Chondrocyte (in vitro differentiated cells): ENCODE data around the gene WIPF2. TPM values are rescaled to one million over a fixed set of nuclear protein-coding genes. Genes with fewer than 3 reads are reported as not detected.

Experiments
- DNase-seq: peaks from one replicate; pipeline ENCODE4 v3.0.0; 2021; ENCODE audit warnings: mixed read lengths, low spot score
- H3K27ac Mint-ChIP-seq: one replicate; pipeline ENCODE4 v1.8.0; 2021; ENCODE audit warnings: mild to moderate bottlenecking, moderate library complexity, mixed read lengths; ENCODE audit not compliant: unreplicated experiment
- H3K27me3 Mint-ChIP-seq: 2 replicates; pipeline ENCODE4 v1.8.0; 2021; ENCODE audit warnings: low read depth, mixed read lengths
- H3K36me3 Mint-ChIP-seq: 2 replicates; pipeline ENCODE4 v1.8.0; 2021; ENCODE audit warnings: low read depth, mixed read lengths
- H3K4me1 Mint-ChIP-seq: 2 replicates; pipeline ENCODE4 v1.8.0; 2021; ENCODE audit warnings: low read depth, mild to moderate bottlenecking, mixed read lengths
- H3K4me3 Mint-ChIP-seq: one replicate; pipeline ENCODE4 v1.8.0; 2021; ENCODE audit warnings: mild to moderate bottlenecking, moderate library complexity, mixed read lengths; ENCODE audit not compliant: unreplicated experiment
- H3K9me3 Mint-ChIP-seq: 2 replicates; pipeline ENCODE4 v1.8.0; 2021; ENCODE audit warnings: low read depth, mixed read lengths
- CTCF ChIP-seq: fragments of 200-600 bp; sonication (generic); IDR thresholded peaks from 2 replicates; pipeline ENCODE4 v1.5.0; 2021; ENCODE audit warnings: antibody characterized with exemption, mild to moderate bottlenecking, moderate library complexity
- total RNA-seq: library from RNA; stranded (reverse); gene quantifications from 3 replicates; pipeline ENCODE4 v1.2.1, GENCODE V29; 2021

Gene WIPF2
- total RNA-seq, 1 donor from 2014 or later: 28.3 TPM

GRCh38 chr17:40265337-40265736 lies 46.2 kb downstream of the WIPF2 start:
- no peaks in the 10 kb centered on the region for H3K27me3 Mint-ChIP-seq
- no peak for DNase-seq

GRCh38 chr17:40266882-40267281 lies 47.8 kb downstream of the WIPF2 start:
- TF ChIP-seq CTCF: no peak
- Mint-ChIP-seq H3K4me3 (no peak overlapping the region), H3K9me3 (no peaks in the 10 kb centered on the region), H3K27me3 (no peaks in the 10 kb centered on the region), H3K36me3 (peaks cover 15% of the 10 kb centered on the region), H3K4me1 (no peaks in the 10 kb centered on the region), H3K27ac (no peak overlapping the region)
- no peak for DNase-seq

More at GRCh38 chr17:40265337-40265736, 46.2 kb downstream of the WIPF2 start:
- Mint-ChIP-seq H3K36me3 (peaks cover 17% of the 10 kb centered on the region), H3K4me1 (peaks cover 5% of the 10 kb centered on the region), H3K9me3 (no peaks in the 10 kb centered on the region), H3K27ac (no peak overlapping the region), H3K4me3 (no peak overlapping the region)
- TF ChIP-seq CTCF: no peak

- Mint-ChIP-seq H3K4me1 (no peaks in the 10 kb centered on the region), H3K27me3 (no peaks in the 10 kb centered on the region), H3K9me3 (no peaks in the 10 kb centered on the region), H3K4me3 (no peak overlapping the region), H3K36me3 (peaks cover 11% of the 10 kb centered on the region), H3K27ac (no peak overlapping the region)
- TF ChIP-seq CTCF: no peak
- DNase-seq: no peak
These were observed 49.1 kb downstream of the WIPF2 start for GRCh38 chr17:40268141-40268712.

GRCh38 chr17:40278414-40278813 lies 59.3 kb downstream of the WIPF2 start:
- no peak for TF ChIP-seq CTCF
- no peaks in the 10 kb centered on the region for H3K27me3 Mint-ChIP-seq
- no peak overlapping the region for H3K4me3 Mint-ChIP-seq
- H3K9me3 Mint-ChIP-seq: no peaks in the 10 kb centered on the region
- no peak overlapping the region for H3K27ac Mint-ChIP-seq
- peaks cover 38% of the 10 kb centered on the region for H3K36me3 Mint-ChIP-seq
- H3K4me1 Mint-ChIP-seq: peaks cover 19% of the 10 kb centered on the region
- no peak for DNase-seq

- H3K4me3 Mint-ChIP-seq: no peak overlapping the region
- DNase-seq: no peak
- H3K36me3 Mint-ChIP-seq: peaks cover 33% of the 10 kb centered on the region
- no peaks in the 10 kb centered on the region for H3K9me3 Mint-ChIP-seq
- no peak for TF ChIP-seq CTCF
- H3K27me3 Mint-ChIP-seq: no peaks in the 10 kb centered on the region
- peak overlapping the region; percentile 51 for H3K27ac Mint-ChIP-seq
- peaks cover 29% of the 10 kb centered on the region for H3K4me1 Mint-ChIP-seq
These were observed 60.3 kb downstream of the WIPF2 start for GRCh38 chr17:40279402-40279801.
